Stimulated activated CD4-positive, alpha-beta T cell treated with anti-CD3 and anti-CD28 coated beads, Interleukin-12 subunit alpha, Interleukin-12 subunit beta, amount 100 ng/mL, for 4 hours (primary cell): ENCODE results near the gene HSF2.
"Not testable (repeated sequence)": the region's sequence is repeated elsewhere in the genome, so short reads cannot be mapped to it uniquely, and the experiment has no call there.

Experiments used
- DNase-seq: peaks from one replicate; pipeline ENCODE4 v3.0.0-alpha.2; 2020

The HSF2 gene

DNA sequence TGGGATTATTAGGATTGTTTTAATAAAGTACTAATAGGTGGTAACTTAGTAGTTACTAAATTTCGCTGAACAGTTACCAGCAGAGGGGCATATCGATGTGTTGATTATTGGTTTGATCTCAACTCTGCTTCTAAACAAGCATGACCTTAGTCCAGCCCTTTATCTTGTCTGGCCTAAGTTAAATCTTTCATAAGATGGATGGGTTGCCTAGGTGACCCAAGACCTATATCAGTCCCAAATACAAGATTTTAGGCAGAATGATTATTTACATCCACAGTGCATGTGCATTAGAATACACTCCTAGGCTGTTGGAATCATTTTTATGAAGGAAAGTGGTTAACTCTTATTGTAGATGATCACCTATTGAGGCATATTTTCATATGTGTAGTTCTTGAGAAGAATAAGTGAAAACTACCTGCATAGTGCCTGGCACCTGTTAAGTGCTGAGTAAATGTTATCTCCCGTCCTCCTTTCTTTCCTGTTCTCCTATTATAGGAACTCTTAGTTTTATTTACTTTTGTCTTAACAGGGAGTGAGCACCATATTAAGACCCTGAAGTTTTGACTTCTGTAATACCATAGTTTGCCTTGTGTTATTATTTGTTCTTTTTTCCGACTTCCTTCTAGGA lies 1.1 kb downstream of the HSF2 start:
- no peak for DNase-seq

DNA sequence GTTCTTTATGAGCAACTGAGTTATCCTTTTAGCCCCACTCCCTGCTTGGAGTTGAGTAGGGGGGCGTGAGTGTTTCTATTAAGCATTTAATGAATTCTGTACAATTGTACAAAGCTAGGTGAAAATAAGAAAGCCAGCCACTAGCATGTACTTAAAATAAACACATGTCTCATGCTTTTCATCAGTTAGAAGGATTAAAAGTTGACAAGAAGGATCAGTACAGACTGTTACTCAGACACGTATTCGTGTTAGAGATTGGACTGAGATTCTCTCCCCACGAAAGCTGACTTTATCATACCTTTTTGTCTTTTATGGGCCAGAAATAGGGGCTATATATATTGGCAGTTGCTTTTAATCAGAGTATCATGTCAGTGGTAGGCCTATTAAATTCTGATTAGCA lies 1.7 kb downstream of the HSF2 start:
- DNase-seq, result no peak

DNA sequence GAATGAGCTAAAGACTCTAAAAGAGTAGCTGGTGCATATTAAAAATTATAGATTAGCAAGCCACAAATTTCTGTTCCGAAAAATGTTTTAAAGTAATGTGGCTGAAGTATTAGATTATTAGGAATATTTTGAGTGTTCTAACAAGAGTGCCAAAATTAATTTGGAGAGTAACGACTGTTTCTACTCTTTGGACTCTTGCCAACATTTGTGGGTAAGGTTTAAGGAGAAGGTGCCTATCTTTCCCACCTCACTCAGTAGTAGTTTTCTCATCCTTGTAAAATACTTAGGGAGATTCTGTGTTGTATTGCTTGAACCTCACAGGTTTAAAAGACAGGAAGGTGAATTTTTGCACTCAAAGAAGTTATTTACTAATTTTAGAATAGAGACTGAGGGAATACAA lies 5.0 kb downstream of the HSF2 start:
- no peak for DNase-seq

DNA sequence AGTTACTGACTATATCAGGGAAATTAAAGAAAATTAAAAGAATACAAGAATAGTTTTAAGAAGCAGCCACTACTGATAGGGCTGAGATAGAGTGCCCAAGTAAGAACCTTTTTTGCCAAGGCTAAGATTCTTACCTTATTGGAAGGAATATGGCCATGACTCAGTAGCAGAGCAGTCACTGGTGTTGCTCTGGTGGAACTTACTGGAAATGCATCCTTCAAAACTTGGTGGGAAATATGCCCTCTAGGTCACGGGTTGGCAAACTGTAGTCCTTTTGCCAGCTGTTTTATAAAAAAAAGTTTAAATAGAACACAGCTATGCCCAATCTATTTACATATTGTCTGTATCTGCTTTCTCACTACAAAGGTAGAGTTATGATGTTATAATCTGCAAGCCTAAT lies 6.0 kb downstream of the HSF2 start:
- DNase-seq, result no peak

DNA sequence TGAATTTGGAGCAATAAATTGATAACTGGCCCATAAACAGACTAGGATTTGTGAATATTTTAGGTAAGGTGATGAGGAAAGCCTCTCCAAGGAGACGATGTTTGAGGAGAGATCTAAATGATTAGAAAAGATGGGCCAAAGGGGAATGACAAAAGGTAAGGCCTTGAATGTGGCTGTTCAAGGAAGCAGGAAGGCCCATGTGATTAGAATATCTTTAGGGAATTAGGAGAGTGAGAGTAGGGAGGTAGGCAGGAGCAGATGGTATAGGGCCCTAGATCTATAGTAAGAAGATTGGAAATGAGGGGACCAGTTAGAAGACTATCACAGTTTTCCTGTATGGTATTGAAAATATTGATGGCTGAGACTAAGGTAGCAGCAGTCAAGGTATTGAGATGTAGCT lies 6.7 kb downstream of the HSF2 start:
- no peak for DNase-seq

DNA sequence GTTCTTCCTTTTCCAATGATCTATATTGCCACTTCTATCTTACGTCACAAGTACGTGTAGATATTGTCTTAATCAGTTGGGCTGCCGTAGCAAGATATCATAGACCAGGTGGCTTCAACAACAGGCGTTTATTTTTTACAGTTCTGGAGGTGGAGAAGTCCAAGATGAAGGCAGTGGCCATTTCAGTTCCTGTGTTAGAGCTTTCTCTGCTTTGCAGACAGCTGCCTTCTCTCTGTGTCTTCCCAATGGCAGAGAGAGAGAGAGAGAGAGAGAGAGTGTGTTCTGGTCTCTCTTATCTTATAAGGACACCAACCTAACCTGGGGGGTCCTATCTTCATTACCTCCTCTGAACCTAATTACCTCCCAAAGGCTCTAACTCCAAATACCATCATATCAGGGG lies 8.3 kb downstream of the HSF2 start:
- no peak for DNase-seq

DNA sequence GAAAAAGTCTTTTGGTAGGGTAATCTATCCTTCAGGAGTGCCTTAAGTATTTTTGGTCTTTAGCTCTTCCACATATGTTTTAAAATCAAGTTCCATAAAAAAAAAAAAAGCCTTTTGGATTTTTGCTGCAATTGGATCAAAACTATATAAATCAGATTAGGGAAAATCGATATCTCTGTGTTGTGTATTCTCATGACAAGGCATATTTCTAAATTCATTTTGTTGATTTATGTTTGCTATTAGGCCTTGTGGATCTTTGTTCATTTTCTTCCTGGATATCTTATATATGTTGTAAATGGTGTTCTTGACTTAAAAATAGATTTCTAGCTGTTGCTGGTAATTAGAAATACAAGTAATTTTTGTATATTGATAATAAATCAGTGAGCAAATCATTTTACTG lies 8.8 kb downstream of the HSF2 start:
- no peak for DNase-seq

DNA sequence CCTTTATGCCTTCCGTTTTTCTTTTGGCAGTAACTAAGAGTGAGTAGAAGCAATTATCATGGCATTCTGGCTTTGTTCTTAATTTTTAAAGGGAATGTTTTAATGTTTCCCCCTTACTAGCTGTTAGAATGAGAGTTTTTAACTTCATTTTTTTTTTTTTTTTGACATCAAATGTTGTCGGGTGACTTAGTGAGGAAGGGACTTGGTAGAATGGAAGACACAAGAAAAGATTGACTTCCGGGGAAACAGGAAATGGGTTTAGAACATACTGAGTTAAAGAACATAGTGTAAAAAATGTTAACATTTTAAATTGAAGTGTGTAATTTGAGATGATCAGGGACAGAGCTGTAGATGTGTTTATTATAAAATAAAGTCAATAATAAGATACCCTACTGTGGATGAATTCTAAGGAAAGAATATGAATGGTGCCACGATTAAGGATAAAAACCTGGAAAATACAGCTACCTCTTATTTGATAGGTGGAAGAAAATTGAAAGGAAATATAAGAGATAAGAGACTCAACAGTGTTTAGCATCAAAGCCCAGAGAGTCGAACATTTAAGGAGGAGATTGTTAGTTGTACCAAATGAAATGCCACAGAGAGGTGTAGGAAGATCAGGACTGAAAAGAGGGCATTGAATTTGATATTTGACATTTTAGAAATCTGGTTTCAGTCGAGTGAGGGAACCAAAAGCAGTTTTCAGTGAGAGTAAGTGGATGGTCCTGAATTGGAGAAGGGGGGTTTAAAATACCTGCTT lies 9.4 kb downstream of the HSF2 start:
- DNase-seq, result no peak

DNA sequence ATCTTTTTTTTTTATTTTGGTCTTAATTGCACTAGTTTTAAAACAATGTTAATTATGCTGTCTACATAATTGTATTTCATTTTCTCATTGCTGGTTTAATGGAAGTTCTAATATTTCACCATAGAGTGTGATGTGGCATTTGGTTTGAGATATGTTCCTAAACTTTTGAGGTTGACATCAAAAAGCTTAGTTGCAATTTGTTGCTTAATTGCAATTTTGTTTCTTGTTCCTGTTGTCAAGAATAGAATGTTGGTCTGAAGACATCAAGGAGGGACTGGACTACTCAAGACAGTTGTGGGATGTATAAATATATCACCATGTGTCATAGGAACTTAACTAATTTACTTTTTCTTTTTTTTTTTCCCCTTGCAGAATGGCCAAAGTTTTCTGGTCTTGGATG lies 12.5 kb downstream of the HSF2 start:
- no peak for DNase-seq

DNA sequence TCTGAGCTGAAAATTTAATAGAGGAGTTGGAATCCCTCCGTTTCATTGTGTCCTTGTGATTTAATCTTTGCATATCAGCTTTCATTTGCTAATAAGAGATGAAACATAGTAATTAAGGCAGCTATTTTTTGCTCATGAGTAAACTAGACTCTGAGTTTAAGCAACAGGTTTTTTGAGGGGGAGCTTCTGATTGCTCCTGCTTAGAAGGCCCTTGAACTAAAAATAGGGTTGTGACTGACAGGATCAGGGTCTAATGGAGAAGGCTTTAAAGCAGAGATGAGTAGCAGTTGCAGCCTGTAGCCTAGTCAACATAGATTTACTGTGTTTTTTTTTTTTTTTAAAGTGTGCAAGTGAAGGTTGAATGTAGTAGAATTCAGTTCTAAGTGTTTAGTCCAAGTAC lies 17.4 kb downstream of the HSF2 start:
- no peak for DNase-seq

DNA sequence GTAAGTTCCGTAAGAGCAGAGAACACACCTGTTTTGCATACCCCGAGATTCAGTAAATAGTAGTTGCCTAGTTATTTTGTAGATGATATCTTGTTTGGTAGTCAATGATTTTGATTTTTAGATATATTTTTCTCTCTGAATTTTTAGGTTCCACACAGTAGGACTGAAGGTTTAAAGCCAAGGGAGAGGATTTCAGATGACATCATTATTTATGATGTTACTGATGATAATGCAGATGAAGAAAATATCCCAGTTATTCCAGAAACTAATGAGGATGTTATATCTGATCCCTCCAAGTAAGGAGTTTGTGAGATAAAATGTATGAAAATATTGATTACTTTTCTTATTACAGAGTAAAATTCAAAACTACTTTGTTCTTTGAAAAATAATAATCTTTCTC lies 22.6 kb downstream of the HSF2 start:
- no peak for DNase-seq

DNA sequence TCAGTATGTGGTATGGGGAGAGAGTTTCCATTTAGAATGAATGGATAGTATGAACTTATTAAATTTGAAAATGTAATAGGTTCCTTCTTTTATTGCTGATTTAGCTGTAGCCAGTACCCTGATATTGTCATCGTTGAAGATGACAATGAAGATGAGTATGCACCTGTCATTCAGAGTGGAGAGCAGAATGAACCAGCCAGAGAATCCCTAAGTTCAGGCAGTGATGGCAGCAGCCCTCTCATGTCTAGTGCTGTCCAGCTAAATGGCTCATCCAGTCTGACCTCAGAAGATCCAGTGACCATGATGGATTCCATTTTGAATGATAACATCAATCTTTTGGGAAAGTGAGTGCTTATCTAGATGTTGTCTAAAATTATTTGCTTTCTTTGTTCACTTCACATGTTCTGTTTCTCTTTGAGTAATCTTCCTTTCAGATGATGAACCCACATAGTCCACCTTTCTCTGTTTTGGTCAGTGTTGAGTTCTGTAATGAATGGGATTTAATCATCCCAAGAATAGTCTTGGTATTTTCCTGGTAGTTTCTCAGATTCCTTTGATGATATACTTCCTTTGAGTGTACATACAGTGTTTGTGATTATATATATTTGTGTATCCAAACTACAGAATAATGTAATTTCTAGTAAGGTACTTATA lies 23.3 kb downstream of the HSF2 start:
- DNase-seq, result no peak

DNA sequence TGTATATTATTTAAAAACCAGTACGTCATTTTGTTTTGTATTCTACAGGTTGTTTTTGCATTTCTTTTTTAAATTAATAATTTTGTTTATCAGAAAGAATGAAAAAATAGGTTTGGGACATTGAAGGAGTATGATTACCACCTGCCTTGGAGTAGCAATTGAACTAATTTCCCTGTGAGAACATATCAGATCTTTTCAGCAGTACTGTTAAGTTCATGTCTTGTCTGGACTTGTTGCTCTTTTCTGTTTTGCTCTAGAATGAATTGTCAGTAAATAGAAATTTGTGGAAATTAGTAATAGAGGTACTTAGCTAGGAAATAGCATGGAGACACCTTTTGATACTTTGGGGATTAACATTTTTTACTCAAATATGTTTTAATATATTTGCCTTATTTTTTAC lies 24.3 kb downstream of the HSF2 start:
- DNase-seq, result no peak

DNA sequence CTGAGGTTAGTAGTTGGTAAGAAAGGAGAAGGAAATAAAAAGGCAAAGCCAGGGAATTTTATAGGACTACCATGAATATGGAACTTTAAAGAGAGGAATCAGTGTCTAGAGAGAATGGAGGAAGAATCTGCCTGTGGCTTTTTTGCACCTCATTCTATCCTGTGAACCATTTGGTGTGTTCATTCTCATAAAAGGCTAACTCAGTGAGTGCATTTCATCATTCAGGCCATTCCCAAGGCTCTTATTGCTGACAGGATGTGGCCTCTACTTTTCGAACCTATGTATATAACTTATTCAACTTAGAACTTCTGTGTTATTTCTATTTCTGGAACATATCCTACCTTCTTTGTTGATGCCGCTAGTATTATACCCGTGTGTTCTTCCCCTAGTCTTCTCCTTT lies 27.1 kb downstream of the HSF2 start:
- no peak for DNase-seq

DNA sequence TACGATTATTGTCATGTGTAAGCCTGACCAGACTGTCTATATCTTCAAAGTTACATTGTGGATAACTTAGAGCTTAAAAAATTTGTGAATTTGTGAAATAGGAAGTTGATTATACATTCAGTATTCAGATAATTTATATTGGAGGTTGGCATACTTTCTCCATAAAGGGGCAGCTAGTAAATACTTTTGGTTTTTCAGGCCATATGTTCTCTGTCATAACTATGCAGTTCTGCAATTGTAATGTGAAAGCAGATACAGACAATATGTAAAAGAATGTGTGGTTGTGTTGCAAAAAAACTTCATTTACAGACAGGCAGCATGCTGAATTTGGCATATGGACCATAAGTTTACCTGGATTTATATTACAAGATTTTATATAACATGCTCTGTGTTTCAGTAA lies 29.3 kb downstream of the HSF2 start:
- no peak for DNase-seq

DNA sequence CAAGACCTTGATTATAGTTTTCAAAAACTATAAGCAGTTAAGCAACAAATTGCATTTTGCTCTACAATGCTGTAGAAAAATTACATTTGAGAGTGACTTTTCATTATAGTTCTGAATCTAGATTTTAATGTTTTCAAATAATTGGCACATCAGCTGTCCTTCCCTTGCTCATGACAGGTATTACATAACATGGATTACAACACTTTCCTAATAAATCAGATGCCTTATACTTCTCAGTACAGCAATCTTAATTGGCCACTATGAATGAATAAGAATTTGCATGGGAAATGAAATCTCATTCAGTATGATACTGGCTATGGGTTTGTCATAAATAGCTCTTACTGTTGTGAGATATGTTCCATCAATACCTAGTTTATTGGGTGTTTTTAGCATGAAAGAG lies 29.9 kb downstream of the HSF2 start:
- no peak for DNase-seq

DNA sequence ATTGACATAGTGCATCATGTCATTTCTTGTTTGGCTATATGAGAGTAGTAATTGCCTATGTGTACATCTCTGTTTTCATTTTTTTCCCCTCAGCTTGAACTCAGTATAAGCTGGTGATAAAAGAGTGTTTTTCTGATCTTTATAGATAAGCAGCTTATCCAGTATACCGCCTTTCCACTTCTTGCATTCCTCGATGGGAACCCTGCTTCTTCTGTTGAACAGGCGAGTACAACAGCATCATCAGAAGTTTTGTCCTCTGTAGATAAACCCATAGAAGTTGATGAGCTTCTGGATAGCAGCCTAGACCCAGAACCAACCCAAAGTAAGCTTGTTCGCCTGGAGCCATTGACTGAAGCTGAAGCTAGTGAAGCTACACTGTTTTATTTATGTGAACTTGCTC lies 32.3 kb downstream of the HSF2 start:
- DNase-seq, result no peak

DNA sequence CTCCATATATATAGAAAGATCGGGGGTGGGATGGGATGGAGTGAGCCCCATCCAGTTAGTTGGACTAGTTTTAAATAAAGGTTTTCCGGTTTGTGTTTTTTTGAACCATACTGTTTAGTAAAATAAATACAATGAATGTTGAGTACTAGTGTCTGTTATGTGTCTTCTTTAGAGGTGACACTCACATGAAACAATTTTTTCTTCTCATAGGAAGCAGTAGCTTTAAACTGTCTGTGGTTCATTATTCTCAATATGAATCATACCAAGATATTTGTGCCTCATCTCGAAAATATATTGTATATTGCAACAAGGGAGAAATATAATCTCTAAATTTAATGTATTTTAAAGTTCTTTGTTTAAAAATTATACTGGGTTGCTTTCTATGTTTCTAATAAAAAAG lies 33.4 kb downstream of the HSF2 start:
- DNase-seq, result no peak

DNA sequence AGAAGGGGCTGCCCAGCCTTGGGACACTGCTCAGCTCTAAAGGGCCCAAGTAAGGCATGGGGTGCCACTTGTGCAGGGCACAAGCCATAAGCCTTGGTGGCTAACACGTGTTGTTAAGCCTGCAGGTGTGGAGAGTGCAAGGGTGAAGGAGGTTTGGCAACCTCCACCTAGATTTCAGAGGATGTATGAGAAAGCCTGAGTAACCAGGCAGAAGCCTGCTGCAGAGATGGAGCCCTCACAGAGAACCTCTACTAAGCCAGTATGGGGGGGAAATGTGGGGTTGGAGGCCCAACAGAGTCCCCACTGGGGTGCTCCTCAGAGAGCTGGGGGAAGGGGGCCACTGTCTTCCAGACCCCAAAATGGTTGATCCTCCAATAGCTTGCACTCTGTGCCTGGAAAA lies 39.5 kb downstream of the HSF2 start:
- no peak for DNase-seq

DNA sequence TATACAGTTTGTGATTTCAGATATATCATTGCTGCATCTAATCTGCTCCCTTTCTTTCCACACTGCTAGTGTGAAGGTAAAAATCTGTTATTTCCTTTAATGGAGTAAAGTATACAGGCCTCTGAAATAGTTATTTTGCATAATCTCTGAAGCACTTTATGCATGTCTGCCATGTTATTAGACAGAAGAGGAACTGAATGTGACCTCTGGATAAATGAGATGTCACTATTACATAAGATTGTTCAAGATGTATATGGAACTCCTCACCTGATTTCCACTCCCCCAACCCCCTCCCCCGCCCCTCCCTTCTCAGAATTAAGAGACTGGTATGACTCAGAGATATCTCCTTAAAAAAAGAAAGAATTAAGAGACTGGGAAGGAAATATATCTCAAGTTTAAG lies 45.8 kb downstream of the HSF2 start:
- no peak for DNase-seq

DNA sequence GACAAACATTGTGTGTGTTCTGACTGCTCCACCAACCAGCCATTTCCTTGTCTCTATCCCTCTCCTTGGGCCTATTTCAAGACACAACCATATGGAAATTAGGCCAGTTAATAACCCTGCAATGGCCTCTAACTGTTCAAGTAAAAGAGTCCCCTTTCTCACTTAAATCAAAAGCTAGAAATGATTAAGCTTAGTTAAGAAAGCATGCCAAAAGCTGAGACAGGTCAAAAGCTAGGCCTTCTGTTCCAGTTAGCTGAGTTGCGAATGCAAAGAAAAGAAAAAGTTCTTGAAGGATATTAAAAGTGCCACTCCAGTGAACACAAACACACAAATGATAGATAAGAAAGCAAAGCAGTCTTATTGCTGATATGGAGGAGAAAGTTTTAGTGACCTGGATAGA lies 49.6 kb downstream of the HSF2 start:
- DNase-seq, result no peak

DNA sequence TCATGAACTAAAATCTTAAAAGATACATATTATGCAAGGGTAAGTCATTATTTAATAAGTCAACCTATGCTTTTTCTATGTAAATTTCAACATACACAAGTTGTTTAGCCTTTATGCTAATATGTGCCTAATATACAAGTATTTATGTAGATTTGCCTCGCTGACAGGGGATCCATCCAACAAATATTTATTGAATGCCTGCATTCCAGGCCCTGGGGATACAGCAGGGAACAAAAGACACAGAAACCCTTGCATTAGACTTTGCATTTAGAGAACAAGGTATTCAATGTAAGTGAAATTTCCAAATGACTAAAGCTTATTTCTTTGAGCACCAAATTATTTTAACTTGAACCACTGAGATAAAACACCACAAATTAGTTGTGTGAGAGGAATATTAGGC lies 53.1 kb downstream of the HSF2 start:
- no peak for DNase-seq

DNA sequence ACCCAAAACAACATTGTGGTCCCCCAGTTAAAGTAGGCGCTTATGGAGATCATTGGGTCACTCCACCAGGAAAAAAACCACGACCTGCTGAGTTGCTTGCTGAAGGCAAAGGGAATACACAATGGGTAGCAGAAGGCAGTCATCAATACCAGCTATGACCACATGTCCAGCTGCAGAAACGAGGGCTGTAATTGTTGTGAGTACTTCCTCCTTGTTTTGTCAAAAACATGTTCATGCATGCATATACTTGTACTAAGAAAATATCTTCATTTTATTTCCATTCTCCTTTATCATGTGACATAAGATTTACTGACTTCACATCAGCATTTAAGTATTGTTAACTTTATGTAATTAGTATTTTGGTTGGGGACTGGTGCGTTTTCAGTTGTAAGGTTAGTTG lies 55.2 kb downstream of the HSF2 start:
- DNase-seq, result no peak

DNA sequence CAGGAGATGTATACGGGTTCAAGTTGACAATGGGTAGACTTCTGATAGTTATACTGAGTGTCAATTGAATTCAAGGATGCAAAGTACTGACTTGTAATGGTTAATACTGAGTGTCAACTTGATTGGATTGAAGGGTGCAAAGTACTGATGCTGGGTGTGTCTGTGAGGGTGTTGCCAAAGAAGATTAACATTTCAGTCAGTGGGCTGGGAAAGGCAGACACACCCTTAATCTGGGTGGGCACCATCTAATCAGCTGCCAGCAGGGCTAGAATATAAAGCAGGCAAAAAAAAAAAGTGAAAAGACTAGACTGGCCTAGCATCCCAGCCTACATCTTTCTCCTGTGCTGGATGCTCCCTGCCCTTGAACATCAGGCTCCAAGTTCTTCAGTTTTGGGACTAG lies 55.7 kb downstream of the HSF2 start:
- not testable (repeated sequence) for DNase-seq

DNA sequence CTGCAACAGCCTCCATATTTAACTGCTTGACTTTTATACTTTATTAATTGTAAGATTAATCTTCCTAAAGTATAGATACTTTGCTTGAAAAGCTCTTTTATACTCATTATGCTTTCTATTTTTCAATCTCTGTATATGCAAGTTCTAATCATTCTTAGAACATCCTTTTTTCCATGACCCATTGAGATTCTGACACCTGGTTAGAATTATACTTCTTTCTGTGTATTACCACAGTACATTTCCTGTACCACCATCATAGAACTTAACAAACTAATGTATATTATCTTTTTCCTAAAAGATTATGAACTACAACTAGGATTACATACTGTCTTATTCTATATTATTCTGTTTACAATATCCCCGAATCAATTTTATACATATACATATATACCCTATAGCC lies 58.6 kb downstream of the HSF2 start:
- DNase-seq, result no peak
